NCI-H1105 treated with DMSO at 0.1 percent for 48 hours (cell line): Measurements from ENCODE around the gene DDX17.

Experiments
- DNase-seq: peaks from one replicate; lab custom pipeline; 2025; lab: John Stamatoyannopoulos, UW

Gene DDX17

GRCh38 chr22:38465673-38466490 lies 40.2 kb downstream of the DDX17 start:
- no peak for DNase-seq

GRCh38 chr22:38464992-38465672 lies 41.0 kb downstream of the DDX17 start:
- no peak for DNase-seq

GRCh38 chr22:38462960-38463784 lies 42.9 kb downstream of the DDX17 start:
- DNase-seq = no peak

- DNase-seq = peak; percentile 86
Measured at GRCh38 chr22:38461414-38462081, 44.6 kb downstream of the DDX17 start.

- no peak for DNase-seq
Measured at GRCh38 chr22:38461057-38461413, 45.1 kb downstream of the DDX17 start.

- DNase-seq = no peak
Measured at GRCh38 chr22:38460426-38460840, 45.7 kb downstream of the DDX17 start.

GRCh38 chr22:38456841-38457699 lies 49.0 kb downstream of the DDX17 start:
- DNase-seq = no peak

DNA sequence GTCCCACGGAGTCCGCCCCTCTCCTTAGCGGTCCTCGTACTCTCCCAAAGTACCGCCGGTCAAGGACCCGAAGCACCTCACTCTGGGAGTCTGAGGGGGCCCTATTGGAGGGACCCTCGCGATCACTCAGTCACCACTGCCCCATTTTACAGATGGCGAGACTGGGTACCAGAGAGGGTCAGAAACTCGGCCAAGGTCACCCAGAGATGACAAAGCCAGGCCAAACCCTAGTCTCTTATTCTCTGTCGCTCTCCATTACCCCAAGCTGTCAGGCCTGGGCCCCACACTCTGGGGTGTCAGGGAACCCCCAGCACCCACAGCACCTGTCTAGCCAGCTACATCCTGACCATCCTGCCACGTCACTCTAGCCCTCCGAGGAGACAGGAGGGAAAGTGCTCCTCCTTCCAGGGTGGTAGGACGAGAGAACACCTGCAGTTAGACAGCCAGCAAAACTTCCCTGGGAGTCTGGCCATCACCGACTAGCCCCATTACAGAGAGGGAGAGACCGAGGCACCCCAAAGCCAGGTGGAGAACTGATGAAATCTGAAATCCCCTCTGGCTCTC lies 49.8 kb downstream of the DDX17 start:
- DNase-seq = no peak

GRCh38 chr22:38455530-38456271 lies 50.4 kb downstream of the DDX17 start:
- no peak for DNase-seq

GRCh38 chr22:38455076-38455529 lies 51.0 kb downstream of the DDX17 start, which contains the start of gene KCNJ4:
KCNJ4 (minus strand) TSS chr22:38455199; CDS start chr22:38428132, 27,067 bp downstream.
- DNase-seq = no peak

GRCh38 chr22:38454353-38455075 lies 51.6 kb downstream of the DDX17 start:
- DNase-seq = no peak

- DNase-seq = no peak
Measured at GRCh38 chr22:38453996-38454352, 52.1 kb downstream of the DDX17 start.

- no peak for DNase-seq
Measured at GRCh38 chr22:38453066-38453672, 52.9 kb downstream of the DDX17 start.

GRCh38 chr22:38452373-38453065 lies 53.6 kb downstream of the DDX17 start:
- no peak for DNase-seq

DNA sequence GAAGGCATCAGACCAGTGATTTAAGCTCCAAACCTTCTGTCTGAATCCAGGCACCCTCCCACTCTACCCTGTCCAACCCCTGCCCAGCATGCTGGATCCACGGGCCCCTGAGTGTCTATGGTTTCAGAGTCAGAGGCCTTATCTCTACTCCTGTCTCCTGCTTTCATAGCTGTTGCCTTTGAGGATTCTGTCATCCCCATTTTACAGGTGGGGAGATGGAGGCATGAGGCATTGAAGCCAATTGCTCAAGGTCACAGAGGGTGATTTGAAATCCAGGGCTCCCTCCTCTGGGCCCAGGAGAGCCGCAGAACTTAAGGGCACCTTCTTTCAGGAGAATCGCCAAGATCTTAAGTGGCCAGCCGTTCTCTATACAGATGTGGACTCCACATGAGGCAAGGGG lies 54.2 kb downstream of the DDX17 start:
- DNase-seq = no peak

DNA sequence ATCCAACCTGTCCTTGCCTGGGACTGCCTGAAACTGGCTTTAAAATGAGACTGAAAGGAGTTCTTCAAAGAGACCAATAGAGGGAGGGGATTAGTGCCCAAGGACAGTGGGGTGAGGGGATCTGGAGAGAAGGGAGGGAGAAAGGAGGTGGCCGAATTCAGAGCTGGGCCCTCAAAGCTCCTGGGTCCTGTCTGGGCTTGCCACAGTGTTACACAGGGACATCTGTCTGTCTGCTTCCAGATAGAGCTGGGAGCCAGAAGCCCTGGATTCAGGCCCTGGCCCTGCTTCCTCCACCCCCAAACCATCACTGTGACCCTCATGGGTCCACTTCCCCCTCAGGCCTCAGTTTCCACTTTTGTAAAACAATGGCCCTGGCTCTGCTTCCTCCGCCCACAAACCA lies 54.7 kb downstream of the DDX17 start:
- DNase-seq = no peak

DNA sequence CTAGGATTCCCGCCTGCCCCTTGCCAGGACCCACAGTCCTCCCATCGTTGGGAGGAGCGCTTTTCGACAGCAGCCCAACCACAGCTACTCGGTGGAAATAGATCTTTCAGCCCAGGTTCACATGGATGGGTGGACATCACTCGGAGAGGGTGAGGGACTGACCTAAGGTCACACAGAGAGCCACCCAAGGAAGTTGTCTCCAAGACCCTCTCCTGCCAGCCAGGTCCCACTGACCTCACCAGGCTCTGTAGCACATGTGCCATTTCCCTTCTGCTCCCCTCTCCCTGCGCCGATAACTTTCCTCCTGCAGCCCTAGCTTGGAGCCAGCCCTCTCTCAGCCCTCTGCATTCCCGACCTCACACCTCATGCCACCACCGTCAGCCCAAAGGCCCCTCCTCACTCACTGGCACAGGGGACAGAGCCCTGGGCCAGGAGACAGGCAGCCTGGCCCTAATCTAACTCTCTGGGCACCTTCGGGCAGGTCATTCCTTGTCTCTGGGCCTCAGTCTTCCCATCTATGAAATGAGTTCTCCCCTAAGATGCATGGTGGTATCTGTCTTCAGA lies 55.8 kb downstream of the DDX17 start:
- no peak for DNase-seq

- no peak for DNase-seq
Measured at GRCh38 chr22:38449776-38450175, 56.3 kb downstream of the DDX17 start.
